ENCODE data around the gene CRTC2.

DNA sequence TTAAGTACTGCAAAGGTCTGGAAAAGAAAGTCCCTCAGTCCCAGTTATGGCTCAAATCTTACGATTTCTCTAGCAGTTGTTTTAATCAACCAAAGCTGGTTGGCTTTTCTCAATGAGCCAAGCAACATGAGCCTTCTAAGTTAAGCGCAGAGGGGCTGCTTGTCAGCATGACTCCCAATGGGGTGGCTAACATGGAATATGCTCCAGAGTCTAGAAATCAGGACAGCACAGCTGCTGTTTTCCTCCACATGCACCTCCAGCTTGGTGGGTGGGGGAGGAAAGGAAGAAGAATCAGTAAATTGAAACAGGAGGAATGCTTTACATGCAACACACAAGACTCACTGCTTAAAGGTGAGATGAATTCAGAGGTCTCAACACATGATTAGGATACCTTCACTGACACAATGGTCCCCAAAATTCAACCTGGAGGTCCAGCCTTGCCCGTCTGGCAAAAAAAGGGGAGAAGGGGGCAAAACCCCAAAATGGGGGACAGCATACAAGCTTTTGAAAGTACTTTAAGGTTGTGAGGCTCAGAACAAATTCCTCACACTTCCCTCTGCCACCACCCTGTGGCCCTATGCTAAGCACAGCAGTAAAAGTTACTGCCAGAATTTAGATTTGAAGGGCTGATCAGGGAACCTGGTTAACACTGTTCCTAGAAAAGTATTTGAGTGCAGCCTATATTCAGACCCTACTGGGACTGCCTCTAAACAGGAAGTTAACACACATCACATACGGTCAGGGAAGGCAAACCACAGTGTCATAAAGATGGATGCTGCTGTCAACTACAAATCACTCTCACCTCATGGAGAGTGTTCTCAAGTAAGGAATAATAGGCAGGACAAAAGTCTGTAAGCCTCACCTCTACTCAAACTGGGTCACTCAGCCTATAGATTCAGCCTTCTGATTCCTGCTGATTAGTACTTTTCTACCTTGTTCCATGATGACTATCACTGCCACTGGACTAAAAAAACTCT lies 38.2 kb downstream of the CRTC2 start:
- TF ChIP-seq, protein P1, sequence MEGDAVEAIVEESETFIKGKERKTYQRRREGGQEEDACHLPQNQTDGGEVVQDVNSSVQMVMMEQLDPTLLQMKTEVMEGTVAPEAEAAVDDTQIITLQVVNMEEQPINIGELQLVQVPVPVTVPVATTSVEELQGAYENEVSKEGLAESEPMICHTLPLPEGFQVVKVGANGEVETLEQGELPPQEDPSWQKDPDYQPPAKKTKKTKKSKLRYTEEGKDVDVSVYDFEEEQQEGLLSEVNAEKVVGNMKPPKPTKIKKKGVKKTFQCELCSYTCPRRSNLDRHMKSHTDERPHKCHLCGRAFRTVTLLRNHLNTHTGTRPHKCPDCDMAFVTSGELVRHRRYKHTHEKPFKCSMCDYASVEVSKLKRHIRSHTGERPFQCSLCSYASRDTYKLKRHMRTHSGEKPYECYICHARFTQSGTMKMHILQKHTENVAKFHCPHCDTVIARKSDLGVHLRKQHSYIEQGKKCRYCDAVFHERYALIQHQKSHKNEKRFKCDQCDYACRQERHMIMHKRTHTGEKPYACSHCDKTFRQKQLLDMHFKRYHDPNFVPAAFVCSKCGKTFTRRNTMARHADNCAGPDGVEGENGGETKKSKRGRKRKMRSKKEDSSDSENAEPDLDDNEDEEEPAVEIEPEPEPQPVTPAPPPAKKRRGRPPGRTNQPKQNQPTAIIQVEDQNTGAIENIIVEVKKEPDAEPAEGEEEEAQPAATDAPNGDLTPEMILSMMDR (conservative IDR thresholded peaks at IDR 0.05; ENCODE audit: low read length), result peak; percentile 39
- TF ChIP-seq EZH2phosphoT487 (IDR thresholded peaks at IDR 0.05; ENCODE audit: borderline replicate concordance), result no peak
